Mesenchymal stem cell (in vitro differentiated cells and primary cell): ENCODE results near the gene CFAP52.
"Not testable (repeated sequence)": the region's sequence is repeated elsewhere in the genome, so short reads cannot be mapped to it uniquely, and the experiment has no call there.

Source experiments
- DNase-seq: peaks from one replicate; pipeline ENCODE4 v3.0.0-alpha.2; 2013
- H2AFZ ChIP-seq: one replicate; pipeline ENCODE4 v1.6.1; 2013; ENCODE audit warnings: low read depth, mild to moderate bottlenecking, control low read depth, inconsistent platforms, low read length, moderate library complexity
- H2AK5ac ChIP-seq: 2 replicates; pipeline ENCODE4 v1.6.1; 2013; ENCODE audit warnings: low read length, moderate library complexity, mild to moderate bottlenecking, inconsistent platforms; ENCODE audit not compliant: severe bottlenecking
- H2BK120ac ChIP-seq: one replicate; pipeline ENCODE4 v1.6.1; 2013; ENCODE audit warnings: low read depth, mild to moderate bottlenecking, inconsistent platforms, low read length, moderate library complexity
- H2BK12ac ChIP-seq, 2 experiments: one replicate each; pipeline ENCODE4 v1.6.1; 2013; ENCODE audit warnings: inconsistent platforms in 2 of 2, low read length in 2 of 2, mild to moderate bottlenecking in 2 of 2, moderate library complexity in 2 of 2, control low read depth in 1 of 2
- H2BK15ac ChIP-seq: one replicate; pipeline ENCODE4 v1.6.1; 2013; ENCODE audit warnings: mild to moderate bottlenecking, low read depth, inconsistent platforms; ENCODE audit not compliant: poor library complexity, severe bottlenecking
- H2BK5ac ChIP-seq: 2 replicates; pipeline ENCODE4 v1.6.1; 2013; ENCODE audit warnings: low read depth, mild to moderate bottlenecking, low read length, control low read depth, inconsistent platforms; ENCODE audit not compliant: poor library complexity, severe bottlenecking
- H3K14ac ChIP-seq, 2 experiments: one replicate each; pipeline ENCODE4 v1.6.1; 2013; ENCODE audit warnings: inconsistent platforms in 2 of 2, low read length in 2 of 2, control low read depth in 1 of 2, mild to moderate bottlenecking in 1 of 2, moderate library complexity in 1 of 2
- H3K18ac ChIP-seq, 2 experiments: one replicate each; pipeline ENCODE4 v1.6.1; 2013; ENCODE audit warnings: inconsistent platforms in 2 of 2, low read length in 2 of 2, control low read depth in 1 of 2, low read depth in 1 of 2, mild to moderate bottlenecking in 1 of 2
- H3K23ac ChIP-seq, 2 experiments: one replicate each; pipeline ENCODE4 v1.6.1; 2013; ENCODE audit warnings: inconsistent platforms in 2 of 2, low read length in 2 of 2, mild to moderate bottlenecking in 2 of 2, moderate library complexity in 2 of 2, control low read depth in 1 of 2
- H3K27ac ChIP-seq: 2 replicates; pipeline ENCODE4 v1.5.1; 2013; ENCODE audit warnings: mild to moderate bottlenecking, moderate library complexity, low read length, control low read depth, inconsistent platforms; ENCODE audit not compliant: poor library complexity, severe bottlenecking
- H3K27me3 ChIP-seq, 2 experiments: 2 replicates each; pipeline versions ENCODE4 v1.6.1 to v1.7.0; 2013; ENCODE audit warnings: low read length in 2 of 2, mild to moderate bottlenecking in 2 of 2, moderate library complexity in 2 of 2, control low read depth in 1 of 2, inconsistent platforms in 1 of 2; ENCODE audit not compliant: control insufficient read depth in 1 of 2, insufficient read depth in 1 of 2
- H3K36me3 ChIP-seq, 2 experiments: 2 replicates each; pipeline versions ENCODE4 v1.6.1 to v1.7.0; 2013; ENCODE audit warnings: low read length in 2 of 2, control low read depth in 1 of 2, inconsistent platforms in 1 of 2, low read depth in 1 of 2, mild to moderate bottlenecking in 1 of 2; ENCODE audit not compliant: insufficient read depth in 2 of 2, control insufficient read depth in 1 of 2
- H3K4ac ChIP-seq, 2 experiments: one replicate each; pipeline ENCODE4 v1.6.1; 2013; ENCODE audit warnings: inconsistent platforms in 2 of 2, low read length in 2 of 2, mild to moderate bottlenecking in 2 of 2, moderate library complexity in 2 of 2, control low read depth in 1 of 2, low read depth in 1 of 2
- H3K4me1 ChIP-seq: 2 replicates; pipeline ENCODE4 v1.6.1; 2013; ENCODE audit warnings: low read depth, low read length, control low read depth; ENCODE audit not compliant: control insufficient read depth, insufficient read depth
- H3K4me2 ChIP-seq: 2 replicates; pipeline ENCODE4 v1.6.1; 2013; ENCODE audit warnings: low read length, mild to moderate bottlenecking, inconsistent platforms; ENCODE audit not compliant: poor library complexity, severe bottlenecking
- H3K4me3 ChIP-seq, 2 experiments: 2 replicates each; pipeline versions ENCODE4 v1.5.1 to v1.7.0; 2013; ENCODE audit warnings: low read length in 2 of 2, mild to moderate bottlenecking in 2 of 2, control low read depth in 1 of 2, low read depth in 1 of 2; ENCODE audit not compliant: insufficient read depth in 1 of 2
- H3K79me1 ChIP-seq: replicated peaks from 2 replicates; pipeline ENCODE4 v1.6.1; 2013; ENCODE audit warnings: mild to moderate bottlenecking, control low read depth, low read length, inconsistent platforms; ENCODE audit not compliant: poor library complexity, severe bottlenecking
- H3K9ac ChIP-seq: 2 replicates; pipeline ENCODE4 v1.7.0; 2013; ENCODE audit warnings: mild to moderate bottlenecking, low read length, moderate library complexity
- H3K9me3 ChIP-seq: 2 replicates; pipeline ENCODE4 v1.7.0; 2013; ENCODE audit warnings: mild to moderate bottlenecking, low read length; ENCODE audit not compliant: control insufficient read depth
- H4K8ac ChIP-seq: one replicate; pipeline ENCODE4 v1.6.1; 2013; ENCODE audit warnings: inconsistent platforms, mild to moderate bottlenecking, low read length, moderate library complexity
- H4K91ac ChIP-seq: one replicate; pipeline ENCODE4 v1.6.1; 2013; ENCODE audit warnings: mild to moderate bottlenecking, low read length, inconsistent platforms
- WGBS: methylation state at CpG from one replicate; pipeline ENCODE4 v1.1.7; 2013; ENCODE audit warnings: mixed read lengths; 5-methylcytosine and 5-hydroxymethylcytosine counted together

The CFAP52 gene

DNA sequence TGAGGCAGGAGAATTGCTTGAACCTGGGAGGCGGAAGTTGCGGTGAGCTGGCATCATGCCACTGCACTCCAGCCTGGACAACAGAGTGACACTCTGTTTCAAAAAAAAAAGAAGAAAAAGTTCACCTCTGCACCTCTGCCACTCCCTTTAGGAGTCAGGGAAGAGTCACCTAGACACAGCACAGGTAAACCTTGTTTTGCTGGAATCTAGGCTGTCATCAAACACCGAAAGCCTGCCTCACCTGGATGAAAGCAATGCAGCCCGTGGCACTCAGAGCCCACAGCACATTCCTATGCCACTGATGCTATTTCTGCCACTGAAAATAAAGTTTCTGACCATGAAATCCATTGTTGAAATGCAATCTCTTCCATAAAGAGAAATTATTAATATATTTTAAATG, 22.2 kb downstream of the CFAP52 start:
- Histone ChIP-seq H3K27ac (no peak overlapping the region), H3K4ac (no peak overlapping the region), H3K36me3 (no peaks in the 10 kb centered on the region), H3K79me1 (no peaks in the 10 kb centered on the region), H2AK5ac (no peak overlapping the region), H3K27me3 (no peaks in the 10 kb centered on the region), H3K4me3 (no peak overlapping the region), H4K8ac (no peak overlapping the region), H2BK120ac (no peak overlapping the region), H2BK15ac (no peak overlapping the region), H3K4me1 (no peaks in the 10 kb centered on the region), H3K23ac (no peak overlapping the region), H2BK12ac (no peak overlapping the region), H2BK5ac (no peak overlapping the region), H3K9ac (no peak overlapping the region), H3K14ac (peak overlapping the region in 1 of 2 experiments; percentile 29), H4K91ac (no peak overlapping the region), H3K4me2 (no peak overlapping the region), H2AFZ (no peak overlapping the region), H3K18ac (no peak overlapping the region), H3K9me3 (no peaks in the 10 kb centered on the region)
- WGBS: 78% methylated on average over 4 of the region's 4 CpGs
- DNase-seq: no peak

DNA sequence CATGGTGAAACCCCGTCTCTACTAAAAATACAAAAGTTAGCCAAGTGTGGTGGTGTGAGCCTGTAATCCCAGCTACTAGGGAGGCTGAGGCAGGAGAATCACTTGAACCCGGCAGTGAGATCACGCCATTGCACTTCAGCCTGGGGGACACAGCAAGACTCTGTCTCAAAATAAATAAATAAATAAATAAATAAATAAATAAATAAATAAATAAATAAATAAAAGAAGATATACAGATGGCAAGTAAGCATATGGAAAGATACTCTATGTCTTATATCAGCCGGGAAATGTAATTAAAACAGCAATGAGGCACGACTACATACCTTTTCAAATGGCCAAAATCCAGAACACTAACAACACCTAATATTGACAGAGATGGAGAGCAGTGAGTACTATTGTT, 28.1 kb downstream of the CFAP52 start:
- not testable (repeated sequence) for H3K4me2 ChIP-seq, H3K9me3 ChIP-seq, DNase-seq, H3K4me1 ChIP-seq, H3K27ac ChIP-seq, H3K23ac ChIP-seq, H3K4me3 ChIP-seq, H3K27me3 ChIP-seq, H2BK15ac ChIP-seq, H4K91ac ChIP-seq, H3K9ac ChIP-seq, H4K8ac ChIP-seq, H2BK12ac ChIP-seq, H3K14ac ChIP-seq, H3K79me1 ChIP-seq, H2BK120ac ChIP-seq, H2BK5ac ChIP-seq, H2AFZ ChIP-seq, H3K4ac ChIP-seq, H3K36me3 ChIP-seq, H3K18ac ChIP-seq, H2AK5ac ChIP-seq
- WGBS: 100% methylated on average over 1 of the region's 5 CpGs

DNA sequence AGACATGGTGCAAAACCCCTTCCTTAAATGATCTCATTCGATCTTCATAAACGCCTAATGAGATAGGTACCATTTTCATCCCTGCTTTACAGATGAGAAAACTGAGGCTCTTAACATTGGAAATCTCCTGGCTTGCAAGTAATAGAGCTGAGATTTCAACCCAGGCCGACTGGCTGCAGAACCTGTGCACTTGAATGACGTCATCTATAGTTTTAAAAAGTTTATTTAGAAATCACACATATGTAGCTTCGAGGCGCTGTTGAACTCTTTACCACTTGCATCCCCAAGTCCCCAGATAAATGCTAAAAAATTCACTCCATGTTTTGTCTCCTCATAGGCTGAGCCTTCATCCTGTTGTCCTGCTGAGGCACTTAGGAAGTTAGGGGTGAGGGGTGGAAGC, 30.0 kb downstream of the CFAP52 start:
- Histone ChIP-seq H3K36me3 (no peaks in the 10 kb centered on the region), H4K8ac (no peak overlapping the region), H3K9ac (no peak overlapping the region), H3K27me3 (no peaks in the 10 kb centered on the region), H4K91ac (no peak overlapping the region), H2AFZ (no peak overlapping the region), H3K4me1 (no peaks in the 10 kb centered on the region), H2BK15ac (no peak overlapping the region), H3K4ac (no peak overlapping the region), H2BK12ac (no peak overlapping the region), H3K4me3 (no peak overlapping the region), H3K14ac (no peak overlapping the region), H2AK5ac (no peak overlapping the region), H3K4me2 (no peak overlapping the region), H3K79me1 (no peaks in the 10 kb centered on the region), H3K23ac (no peak overlapping the region), H3K9me3 (no peaks in the 10 kb centered on the region), H2BK120ac (no peak overlapping the region), H3K18ac (no peak overlapping the region), H3K27ac (no peak overlapping the region), H2BK5ac (no peak overlapping the region)
- 54% methylated on average over 4 of the region's 6 CpGs for WGBS
- no peak for DNase-seq

DNA sequence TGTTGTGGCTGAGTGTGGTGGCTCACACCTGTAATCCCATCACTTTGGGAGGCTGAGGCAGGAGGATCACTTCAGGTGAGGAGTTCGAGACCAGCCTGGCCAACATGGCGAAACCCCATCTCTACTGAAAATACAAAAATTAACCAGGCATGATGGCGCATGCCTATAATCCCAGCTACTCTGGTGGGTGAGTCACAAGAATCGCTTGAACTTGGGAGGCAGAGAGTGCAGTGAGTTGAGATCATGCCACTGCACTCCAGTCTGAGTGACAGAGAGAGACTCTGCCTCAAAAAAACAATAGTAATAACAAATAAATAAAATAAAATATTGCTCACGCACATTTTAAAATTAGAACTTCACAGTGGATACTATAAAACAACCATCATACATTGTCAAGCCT, 30.6 kb downstream of the CFAP52 start:
- H2BK5ac ChIP-seq, H2AK5ac ChIP-seq, H4K91ac ChIP-seq, H3K4me2 ChIP-seq, H3K9ac ChIP-seq, H3K18ac ChIP-seq, H3K4ac ChIP-seq, H3K27me3 ChIP-seq, H2AFZ ChIP-seq, H3K4me3 ChIP-seq, H3K23ac ChIP-seq, H3K4me1 ChIP-seq, H3K79me1 ChIP-seq, H3K14ac ChIP-seq, DNase-seq, H3K9me3 ChIP-seq, H2BK12ac ChIP-seq, H3K36me3 ChIP-seq, H4K8ac ChIP-seq, H2BK120ac ChIP-seq, H2BK15ac ChIP-seq, H3K27ac ChIP-seq: not testable (repeated sequence)
- 78% methylated on average over 2 of the region's 5 CpGs for WGBS
